ENCODE results near the gene FBXO36.

GRCh38 chr2:230050136-230050535 lies 127.8 kb downstream of the FBXO36 start:
- TF ChIP-seq, protein P1, sequence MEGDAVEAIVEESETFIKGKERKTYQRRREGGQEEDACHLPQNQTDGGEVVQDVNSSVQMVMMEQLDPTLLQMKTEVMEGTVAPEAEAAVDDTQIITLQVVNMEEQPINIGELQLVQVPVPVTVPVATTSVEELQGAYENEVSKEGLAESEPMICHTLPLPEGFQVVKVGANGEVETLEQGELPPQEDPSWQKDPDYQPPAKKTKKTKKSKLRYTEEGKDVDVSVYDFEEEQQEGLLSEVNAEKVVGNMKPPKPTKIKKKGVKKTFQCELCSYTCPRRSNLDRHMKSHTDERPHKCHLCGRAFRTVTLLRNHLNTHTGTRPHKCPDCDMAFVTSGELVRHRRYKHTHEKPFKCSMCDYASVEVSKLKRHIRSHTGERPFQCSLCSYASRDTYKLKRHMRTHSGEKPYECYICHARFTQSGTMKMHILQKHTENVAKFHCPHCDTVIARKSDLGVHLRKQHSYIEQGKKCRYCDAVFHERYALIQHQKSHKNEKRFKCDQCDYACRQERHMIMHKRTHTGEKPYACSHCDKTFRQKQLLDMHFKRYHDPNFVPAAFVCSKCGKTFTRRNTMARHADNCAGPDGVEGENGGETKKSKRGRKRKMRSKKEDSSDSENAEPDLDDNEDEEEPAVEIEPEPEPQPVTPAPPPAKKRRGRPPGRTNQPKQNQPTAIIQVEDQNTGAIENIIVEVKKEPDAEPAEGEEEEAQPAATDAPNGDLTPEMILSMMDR (conservative IDR thresholded peaks at IDR 0.05; ENCODE audit: low read depth in 2 of 2), result no peak
- TF ChIP-seq POLR2AphosphoS5 (IDR thresholded peaks at IDR 0.05; ENCODE audit: low read depth), result no peak
- TF ChIP-seq EZH2phosphoT487 (IDR thresholded peaks at IDR 0.05; ENCODE audit: unreplicated experiment), result no peak
- TF ChIP-seq, protein P2, sequence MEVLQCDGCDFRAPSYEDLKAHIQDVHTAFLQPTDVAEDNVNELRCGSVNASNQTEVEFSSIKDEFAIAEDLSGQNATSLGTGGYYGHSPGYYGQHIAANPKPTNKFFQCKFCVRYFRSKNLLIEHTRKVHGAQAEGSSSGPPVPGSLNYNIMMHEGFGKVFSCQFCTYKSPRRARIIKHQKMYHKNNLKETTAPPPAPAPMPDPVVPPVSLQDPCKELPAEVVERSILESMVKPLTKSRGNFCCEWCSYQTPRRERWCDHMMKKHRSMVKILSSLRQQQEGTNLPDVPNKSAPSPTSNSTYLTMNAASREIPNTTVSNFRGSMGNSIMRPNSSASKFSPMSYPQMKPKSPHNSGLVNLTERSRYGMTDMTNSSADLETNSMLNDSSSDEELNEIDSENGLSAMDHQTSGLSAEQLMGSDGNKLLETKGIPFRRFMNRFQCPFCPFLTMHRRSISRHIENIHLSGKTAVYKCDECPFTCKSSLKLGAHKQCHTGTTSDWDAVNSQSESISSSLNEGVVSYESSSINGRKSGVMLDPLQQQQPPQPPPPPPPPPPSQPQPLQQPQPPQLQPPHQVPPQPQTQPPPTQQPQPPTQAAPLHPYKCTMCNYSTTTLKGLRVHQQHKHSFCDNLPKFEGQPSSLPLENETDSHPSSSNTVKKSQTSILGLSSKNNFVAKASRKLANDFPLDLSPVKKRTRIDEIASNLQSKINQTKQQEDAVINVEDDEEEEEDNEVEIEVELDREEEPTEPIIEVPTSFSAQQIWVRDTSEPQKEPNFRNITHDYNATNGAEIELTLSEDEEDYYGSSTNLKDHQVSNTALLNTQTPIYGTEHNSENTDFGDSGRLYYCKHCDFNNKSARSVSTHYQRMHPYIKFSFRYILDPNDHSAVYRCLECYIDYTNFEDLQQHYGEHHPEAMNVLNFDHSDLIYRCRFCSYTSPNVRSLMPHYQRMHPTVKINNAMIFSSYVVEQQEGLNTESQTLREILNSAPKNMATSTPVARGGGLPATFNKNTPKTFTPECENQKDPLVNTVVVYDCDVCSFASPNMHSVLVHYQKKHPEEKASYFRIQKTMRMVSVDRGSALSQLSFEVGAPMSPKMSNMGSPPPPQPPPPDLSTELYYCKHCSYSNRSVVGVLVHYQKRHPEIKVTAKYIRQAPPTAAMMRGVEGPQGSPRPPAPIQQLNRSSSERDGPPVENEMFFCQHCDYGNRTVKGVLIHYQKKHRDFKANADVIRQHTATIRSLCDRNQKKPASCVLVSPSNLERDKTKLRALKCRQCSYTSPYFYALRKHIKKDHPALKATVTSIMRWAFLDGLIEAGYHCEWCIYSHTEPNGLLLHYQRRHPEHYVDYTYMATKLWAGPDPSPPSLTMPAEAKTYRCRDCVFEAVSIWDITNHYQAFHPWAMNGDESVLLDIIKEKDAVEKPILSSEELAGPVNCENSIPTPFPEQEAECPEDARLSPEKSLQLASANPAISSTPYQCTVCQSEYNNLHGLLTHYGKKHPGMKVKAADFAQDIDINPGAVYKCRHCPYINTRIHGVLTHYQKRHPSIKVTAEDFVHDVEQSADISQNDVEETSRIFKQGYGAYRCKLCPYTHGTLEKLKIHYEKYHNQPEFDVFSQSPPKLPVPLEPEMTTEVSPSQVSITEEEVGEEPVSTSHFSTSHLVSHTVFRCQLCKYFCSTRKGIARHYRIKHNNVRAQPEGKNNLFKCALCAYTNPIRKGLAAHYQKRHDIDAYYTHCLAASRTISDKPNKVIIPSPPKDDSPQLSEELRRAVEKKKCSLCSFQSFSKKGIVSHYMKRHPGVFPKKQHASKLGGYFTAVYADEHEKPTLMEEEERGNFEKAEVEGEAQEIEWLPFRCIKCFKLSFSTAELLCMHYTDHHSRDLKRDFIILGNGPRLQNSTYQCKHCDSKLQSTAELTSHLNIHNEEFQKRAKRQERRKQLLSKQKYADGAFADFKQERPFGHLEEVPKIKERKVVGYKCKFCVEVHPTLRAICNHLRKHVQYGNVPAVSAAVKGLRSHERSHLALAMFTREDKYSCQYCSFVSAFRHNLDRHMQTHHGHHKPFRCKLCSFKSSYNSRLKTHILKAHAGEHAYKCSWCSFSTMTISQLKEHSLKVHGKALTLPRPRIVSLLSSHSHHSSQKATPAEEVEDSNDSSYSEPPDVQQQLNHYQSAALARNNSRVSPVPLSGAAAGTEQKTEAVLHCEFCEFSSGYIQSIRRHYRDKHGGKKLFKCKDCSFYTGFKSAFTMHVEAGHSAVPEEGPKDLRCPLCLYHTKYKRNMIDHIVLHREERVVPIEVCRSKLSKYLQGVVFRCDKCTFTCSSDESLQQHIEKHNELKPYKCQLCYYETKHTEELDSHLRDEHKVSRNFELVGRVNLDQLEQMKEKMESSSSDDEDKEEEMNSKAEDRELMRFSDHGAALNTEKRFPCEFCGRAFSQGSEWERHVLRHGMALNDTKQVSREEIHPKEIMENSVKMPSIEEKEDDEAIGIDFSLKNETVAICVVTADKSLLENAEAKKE (CRISPR knock-in tag; IDR thresholded peaks at IDR 0.05), result no peak
- TF ChIP-seq EZH2 (IDR thresholded peaks at IDR 0.05; ENCODE audit: low read depth, unreplicated experiment), result no peak
- TF ChIP-seq REST (IDR thresholded peaks at IDR 0.05; ENCODE audit: unreplicated experiment), result no peak
- TF ChIP-seq ZNF331 (CRISPR knock-in tag; IDR thresholded peaks at IDR 0.05; ENCODE audit: low read depth), result no peak
